Esophagus squamous epithelium (tissue), 5 donors: ENCODE measurements around the gene ZNF202. TPM values are rescaled to one million over a fixed set of nuclear protein-coding genes. Genes with fewer than 3 reads are reported as not detected.

Source experiments
- DNase-seq: peaks from one replicate; lab custom pipeline; 2025; lab: John Stamatoyannopoulos, UW
- H3K27ac ChIP-seq, 4 donors: fragments of 200-600 bp; sonication (generic); one replicate each; pipeline ENCODE4 v1.5.1; 2016 to 2019; ENCODE audit warnings: mild to moderate bottlenecking in 1 of 4
- H3K27me3 ChIP-seq, 4 donors: fragments of 200-600 bp; sonication (generic); 1 replicate in 3 of 4; 2 replicates in 1 of 4; pipeline versions ENCODE4 v1.5.1 to v1.6.0; 2017 to 2021; ENCODE audit warnings: antibody characterized with exemption in 1 of 4
- H3K36me3 ChIP-seq, 3 donors: fragments of 200-600 bp; sonication (generic); one replicate each; pipeline ENCODE4 v1.5.1; 2016 to 2019
- H3K4me1 ChIP-seq, 3 donors: fragments of 200-600 bp; sonication (generic); one replicate each; pipeline ENCODE4 v1.5.1; 2017 to 2019
- H3K4me3 ChIP-seq, 4 donors: fragments of 200-600 bp; sonication (generic); 1 replicate in 3 of 4; 2 replicates in 1 of 4; pipeline ENCODE4 v1.5.1; 2016 to 2019; ENCODE audit warnings: mild to moderate bottlenecking in 2 of 4, moderate library complexity in 1 of 4
- H3K9me3 ChIP-seq, 3 donors: fragments of 200-600 bp; sonication (generic); one replicate each; pipeline ENCODE4 v1.5.1; 2016 to 2019
- POLR2A ChIP-seq, 4 donors: fragments of 450-650 bp; IDR thresholded peaks; one replicate each; pipeline ENCODE4 v1.6.1; 2017; ENCODE audit warnings: antibody characterized with exemption in 4 of 4, mild to moderate bottlenecking in 4 of 4, moderate library complexity in 3 of 4
- WGBS, 2 donors: methylation state at CpG; one replicate each; pipeline ENCODE4 v1.1.5; 2018; 5-methylcytosine and 5-hydroxymethylcytosine counted together
- intact Hi-C: fragments of 100-400 bp; cut with DNase I; formaldehyde crosslinking; loops from one replicate; pipeline ENCODE4 v1.15.0; 2022
- total RNA-seq, 4 donors: library from RNA; depleted of rRNA; stranded (reverse); fragments of >200 nt; gene quantifications; one replicate each; pipeline ENCODE4 v1.1.0, GENCODE V29; 2016
- TF ChIP-seq, protein P1 (sequence below), 6 experiments: fragments of 450-650 bp in 4 of 6; fragments of 200-600 bp in 2 of 6; sonication (generic) in 2 of 6; IDR thresholded peaks; one replicate each; pipeline ENCODE4 v1.5.1; 2016 to 2019; ENCODE audit warnings: antibody characterized with exemption in 6 of 6, mild to moderate bottlenecking in 4 of 6, moderate library complexity in 4 of 6
- donor health status: DM: yes; HTN: yes; CAD: no.

The ZNF202 gene
- total RNA-seq, 4 donors from 2014 or later = 2.6 to 6.5 (median 4.6) TPM

DNA sequence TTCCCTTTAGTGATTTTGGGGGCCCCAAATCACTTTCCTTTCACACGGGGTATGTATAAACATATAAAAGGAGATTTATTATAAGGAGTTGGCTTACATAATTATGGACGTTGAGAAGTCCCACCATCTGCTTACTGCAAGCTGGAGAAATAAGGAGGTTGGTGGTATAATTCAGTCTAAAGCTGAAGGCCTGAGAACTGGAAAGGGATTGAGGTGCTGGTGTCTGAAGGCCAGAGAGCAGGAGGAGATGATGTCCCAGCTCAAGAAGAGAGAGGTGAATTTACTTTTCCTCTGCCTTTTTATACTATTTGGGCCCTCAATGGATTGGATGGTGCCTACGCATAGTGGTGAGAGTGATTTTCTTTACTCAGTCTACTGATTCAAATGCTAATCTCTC is 1.3 kb upstream of the ZNF202 start:
- TF ChIP-seq POLR2A (IDR thresholded peaks at IDR 0.05) = no peak
- TF ChIP-seq, protein P1, sequence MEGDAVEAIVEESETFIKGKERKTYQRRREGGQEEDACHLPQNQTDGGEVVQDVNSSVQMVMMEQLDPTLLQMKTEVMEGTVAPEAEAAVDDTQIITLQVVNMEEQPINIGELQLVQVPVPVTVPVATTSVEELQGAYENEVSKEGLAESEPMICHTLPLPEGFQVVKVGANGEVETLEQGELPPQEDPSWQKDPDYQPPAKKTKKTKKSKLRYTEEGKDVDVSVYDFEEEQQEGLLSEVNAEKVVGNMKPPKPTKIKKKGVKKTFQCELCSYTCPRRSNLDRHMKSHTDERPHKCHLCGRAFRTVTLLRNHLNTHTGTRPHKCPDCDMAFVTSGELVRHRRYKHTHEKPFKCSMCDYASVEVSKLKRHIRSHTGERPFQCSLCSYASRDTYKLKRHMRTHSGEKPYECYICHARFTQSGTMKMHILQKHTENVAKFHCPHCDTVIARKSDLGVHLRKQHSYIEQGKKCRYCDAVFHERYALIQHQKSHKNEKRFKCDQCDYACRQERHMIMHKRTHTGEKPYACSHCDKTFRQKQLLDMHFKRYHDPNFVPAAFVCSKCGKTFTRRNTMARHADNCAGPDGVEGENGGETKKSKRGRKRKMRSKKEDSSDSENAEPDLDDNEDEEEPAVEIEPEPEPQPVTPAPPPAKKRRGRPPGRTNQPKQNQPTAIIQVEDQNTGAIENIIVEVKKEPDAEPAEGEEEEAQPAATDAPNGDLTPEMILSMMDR (IDR thresholded peaks at IDR 0.05) = no peak
- WGBS, 2 donors = 51 to 53% methylated on average over 3 of the region's 3 CpGs
- Histone ChIP-seq H3K27ac (no peak overlapping the region), H3K36me3 (peaks cover 0 to 13% (median 0%) of the 10 kb centered on the region in 3 donors), H3K9me3 (no peaks in the 10 kb centered on the region), H3K27me3 (no peaks in the 10 kb centered on the region), H3K4me1 (peaks cover 8 to 28% (median 18%) of the 10 kb centered on the region in 3 donors), H3K4me3 (peak overlapping the region in 2 of 4 donors; percentile 93 to 98)
- no peak for DNase-seq
- intact Hi-C loops = no loop called here

DNA sequence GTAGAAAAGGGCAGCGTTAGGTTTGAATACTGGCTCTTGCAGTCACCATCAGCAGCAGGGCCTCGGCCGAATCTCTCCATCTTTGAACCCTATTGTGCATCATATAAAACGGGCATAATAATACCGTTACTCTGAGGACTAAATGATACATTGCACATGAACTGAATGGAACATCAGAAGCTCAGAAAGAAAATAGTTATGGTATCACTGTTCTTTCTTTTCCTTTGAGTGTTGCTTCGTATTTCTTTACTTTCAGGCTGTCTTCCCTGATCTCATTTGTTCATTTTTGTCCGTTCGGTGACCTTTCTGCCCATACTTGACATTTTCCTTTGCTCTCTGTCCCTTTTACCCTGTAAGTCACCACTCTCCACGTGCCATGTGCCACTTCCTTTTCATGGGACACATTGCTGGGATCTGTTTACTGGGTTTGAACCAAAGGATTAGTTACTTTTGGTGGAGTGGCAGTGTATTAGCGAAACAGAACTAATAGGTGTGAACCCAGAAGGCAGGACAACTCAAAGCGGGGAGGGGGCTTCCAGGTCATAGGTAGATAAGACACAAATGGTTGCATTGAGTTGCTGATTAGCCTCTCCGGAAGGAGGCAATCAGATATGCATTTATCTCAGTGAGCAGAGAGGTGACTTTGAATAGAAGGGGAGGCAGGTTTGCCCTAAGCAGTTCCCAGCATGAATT is 717 bp upstream of the ZNF202 start:
- intact Hi-C loops = no loop called here
- H3K27me3 ChIP-seq = no peaks in the 10 kb centered on the region
- H3K4me1 ChIP-seq = peaks cover 8 to 28% (median 18%) of the 10 kb centered on the region in 3 donors
- peak overlapping the region; percentile 77 to 98 (median 93) for H3K4me3 ChIP-seq
- peak overlapping the region in 3 of 4 donors; percentile 82 to 89 (median 85) for H3K27ac ChIP-seq
- WGBS, 2 donors = 26% methylated on average over 12 of the region's 12 CpGs
- H3K36me3 ChIP-seq = peaks cover 0 to 17% (median 0%) of the 10 kb centered on the region in 3 donors
- no peak for TF ChIP-seq POLR2A (IDR thresholded peaks at IDR 0.05)
- TF ChIP-seq, protein P1 (IDR thresholded peaks at IDR 0.05) = no peak
- no peak for DNase-seq
- H3K9me3 ChIP-seq = no peaks in the 10 kb centered on the region

DNA sequence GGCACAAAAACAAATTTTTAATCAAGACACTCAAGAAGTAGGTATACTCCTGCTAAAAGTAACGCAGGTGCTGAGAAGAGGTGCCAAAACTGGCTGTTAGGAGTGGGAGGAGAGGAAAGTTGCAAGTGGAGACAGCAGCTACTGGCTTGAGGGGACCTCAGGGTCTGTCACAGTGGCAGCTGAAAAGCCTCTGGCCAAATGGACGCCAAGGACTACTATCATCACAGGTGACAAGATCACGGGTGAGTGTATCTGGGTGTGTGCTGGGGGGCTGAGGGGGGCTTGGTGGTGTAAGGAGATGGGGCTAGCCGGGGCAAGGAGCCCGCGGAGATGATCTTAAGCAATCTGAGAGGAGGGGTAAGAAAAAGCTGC is 687 bp downstream of the ZNF202 start:
- no peaks in the 10 kb centered on the region for H3K27me3 ChIP-seq
- peak overlapping the region; percentile 82 to 91 (median 87) for H3K27ac ChIP-seq
- 2 to 4% methylated on average over 6 of the region's 6 CpGs for WGBS, 2 donors
- H3K4me1 ChIP-seq = peaks cover 8 to 28% (median 18%) of the 10 kb centered on the region in 3 donors
- TF ChIP-seq POLR2A (IDR thresholded peaks at IDR 0.05) = no peak
- TF ChIP-seq, protein P1 (IDR thresholded peaks at IDR 0.05) = no peak
- peaks cover 0 to 26% (median 0%) of the 10 kb centered on the region in 3 donors for H3K36me3 ChIP-seq
- DNase-seq = no peak
- H3K9me3 ChIP-seq = no peaks in the 10 kb centered on the region
- peak overlapping the region; percentile 77 to 98 (median 93) for H3K4me3 ChIP-seq
- intact Hi-C loops = no loop called here

DNA sequence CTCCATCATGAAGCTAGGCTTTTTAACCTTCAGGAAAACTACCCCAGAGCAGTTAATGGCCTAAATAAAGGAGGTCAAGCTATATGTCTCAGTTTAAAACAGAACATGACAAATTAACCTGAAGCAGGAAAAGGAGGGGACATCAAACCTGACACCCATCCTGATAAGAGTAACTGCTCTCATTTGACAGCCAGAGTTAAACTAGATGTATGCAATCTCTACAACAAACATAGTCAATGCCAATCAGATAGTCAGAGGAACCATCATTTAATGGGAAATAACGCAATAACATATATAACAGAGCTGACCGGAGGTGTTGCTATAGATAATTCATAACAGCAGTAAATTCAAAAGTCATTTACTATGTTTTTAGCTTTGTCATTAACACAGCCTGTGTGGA is 3.1 kb downstream of the ZNF202 start:
- intact Hi-C loops = no loop called here
- 0 to 89% methylated on average over 2 of the region's 2 CpGs for WGBS, 2 donors
- DNase-seq = no peak
- Histone ChIP-seq H3K27me3 (no peaks in the 10 kb centered on the region), H3K9me3 (no peaks in the 10 kb centered on the region), H3K4me3 (no peak overlapping the region), H3K36me3 (peaks cover 0 to 48% (median 0%) of the 10 kb centered on the region in 3 donors), H3K27ac (no peak overlapping the region), H3K4me1 (peaks cover 8 to 28% (median 18%) of the 10 kb centered on the region in 3 donors)
- no peak for TF ChIP-seq POLR2A (IDR thresholded peaks at IDR 0.05)
- TF ChIP-seq, protein P1 (IDR thresholded peaks at IDR 0.05) = no peak

DNA sequence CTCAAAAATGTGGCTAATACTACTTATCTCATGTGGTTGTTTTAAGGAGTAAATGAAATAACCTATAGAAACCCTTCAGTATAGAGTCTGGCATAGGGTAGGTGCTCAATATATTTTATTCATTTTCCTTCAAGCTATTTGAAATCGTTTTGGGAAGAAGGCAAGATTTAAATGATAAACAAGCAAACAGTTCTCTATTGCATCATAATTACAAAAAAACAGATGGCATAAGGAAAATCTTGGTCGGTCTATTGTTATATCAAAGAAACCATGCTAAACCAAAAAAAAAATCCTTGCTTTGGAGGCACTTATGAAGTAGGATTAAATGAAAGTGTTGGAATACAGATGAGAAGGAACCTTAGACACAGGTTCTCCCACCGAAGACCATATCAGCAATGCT is 4.7 kb downstream of the ZNF202 start:
- 85 to 87% methylated on average over 3 of the region's 3 CpGs for WGBS, 2 donors
- no peak overlapping the region for H3K4me3 ChIP-seq
- TF ChIP-seq, protein P1 (IDR thresholded peaks at IDR 0.05) = no peak
- TF ChIP-seq POLR2A (IDR thresholded peaks at IDR 0.05) = no peak
- no peaks in the 10 kb centered on the region for H3K27me3 ChIP-seq
- intact Hi-C loops = no loop called here
- H3K9me3 ChIP-seq = no peaks in the 10 kb centered on the region
- DNase-seq = no peak
- H3K27ac ChIP-seq = no peak overlapping the region
- H3K36me3 ChIP-seq = peaks cover 0 to 48% (median 0%) of the 10 kb centered on the region in 3 donors
- peaks cover 8 to 19% (median 14%) of the 10 kb centered on the region in 3 donors for H3K4me1 ChIP-seq
